ENCODE data around the gene CLK1. TPM values are rescaled to one million over a fixed set of nuclear protein-coding genes. Genes with fewer than 3 reads are reported as not detected.
A peak's percentile ranks its signal among the peaks of the same experiment; 100 is the strongest.

The CLK1 gene
- total and polyA plus RNA-seq, 2 of the 13 experiments (the other 11 are each of a cell fraction or from before 2014, with no cell fraction given), result 66.6 to 101 TPM

GRCh38 chr2:200812122-200813022 is 52.1 kb downstream of the CLK1 start (continued):
- TF ChIP-seq CSRNP1 (CRISPR knock-in tag; IDR thresholded peaks at IDR 0.05), result 0 out of 2 replicates have a peak, but pooled peaks have one; percentile 33
- peak; percentile 87 for TF ChIP-seq RBFOX2 (IDR thresholded peaks at IDR 0.05; ENCODE audit: low read depth, low read length)
- TF ChIP-seq ZFP36L1 (CRISPR knock-in tag; IDR thresholded peaks at IDR 0.05), result no peak
- TF ChIP-seq THRA (CRISPR knock-in tag; IDR thresholded peaks at IDR 0.05; ENCODE audit: borderline replicate concordance), result peak; percentile 53; the same call in 1 of the 2 replicates
- no peak for TF ChIP-seq ADNP (CRISPR knock-in tag; IDR thresholded peaks at IDR 0.05)
- no peak for TF ChIP-seq HIVEP1 (CRISPR knock-in tag; IDR thresholded peaks at IDR 0.05)
- TF ChIP-seq GATAD1 (CRISPR knock-in tag; IDR thresholded peaks at IDR 0.05), result peak; percentile 79
- peak; percentile 60; the same call in 1 of the 2 replicates for TF ChIP-seq SOX5 (CRISPR knock-in tag; IDR thresholded peaks at IDR 0.05; ENCODE audit: borderline replicate concordance)
- TF ChIP-seq NR2F2 (IDR thresholded peaks at IDR 0.05; ENCODE audit: borderline replicate concordance, low read depth), result no peak
- peak; percentile 46; the same call in 1 of the 2 replicates for TF ChIP-seq SMC3 (IDR thresholded peaks at IDR 0.05; ENCODE audit: low read length)
- no peak for TF ChIP-seq ISL2 (CRISPR knock-in tag; IDR thresholded peaks at IDR 0.05)
- TF ChIP-seq ZNF672 (CRISPR knock-in tag; IDR thresholded peaks at IDR 0.05), result no peak
- TF ChIP-seq ZNF275 (CRISPR knock-in tag; IDR thresholded peaks at IDR 0.05; ENCODE audit: borderline replicate concordance), result no peak
- TF ChIP-seq YY1 (IDR thresholded peaks at IDR 0.05; ENCODE audit: insufficient read depth, insufficient replicate concordance, low read depth, low read length), result peak; percentile 71
- 0 out of 2 replicates have a peak, but pooled peaks have one; percentile 38 for TF ChIP-seq CEBPG (CRISPR knock-in tag; IDR thresholded peaks at IDR 0.05)
- TF ChIP-seq STAT6 (CRISPR knock-in tag; IDR thresholded peaks at IDR 0.05; ENCODE audit: borderline replicate concordance), result 0 out of 2 replicates have a peak, but pooled peaks have one; percentile 51
- TF ChIP-seq ZGPAT (CRISPR knock-in tag; IDR thresholded peaks at IDR 0.05), result no peak
- TF ChIP-seq TBX3 (IDR thresholded peaks at IDR 0.05; ENCODE audit: borderline replicate concordance), result peak; percentile 35; the same call in 1 of the 2 replicates
- no peak for TF ChIP-seq ZNF652 (CRISPR knock-in tag; IDR thresholded peaks at IDR 0.05; ENCODE audit: borderline replicate concordance, low read depth)
- TF ChIP-seq ZNF329 (CRISPR knock-in tag; IDR thresholded peaks at IDR 0.05; ENCODE audit: low read depth), result no peak; the same call in 1 of the 2 replicates
